Dermis blood vessel endothelial cell (primary cell): Measurements from ENCODE around the gene XPNPEP1. TPM values are rescaled to one million over a fixed set of nuclear protein-coding genes. Genes with fewer than 3 reads are reported as not detected.
A peak's percentile ranks its signal among the peaks of the same experiment; 100 is the strongest.

Experiments used
- DNase-seq: peaks from one replicate; pipeline ENCODE4 v3.0.0; 2010
- total RNA-seq: library from RNA; depleted of rRNA; stranded (reverse); fragments of >200 nt; gene quantifications from 2 replicates; pipeline ENCODE4 v1.2.3, GENCODE V29; 2014

The XPNPEP1 gene
- 180 and 256 TPM in 2 replicates for total RNA-seq

DNA sequence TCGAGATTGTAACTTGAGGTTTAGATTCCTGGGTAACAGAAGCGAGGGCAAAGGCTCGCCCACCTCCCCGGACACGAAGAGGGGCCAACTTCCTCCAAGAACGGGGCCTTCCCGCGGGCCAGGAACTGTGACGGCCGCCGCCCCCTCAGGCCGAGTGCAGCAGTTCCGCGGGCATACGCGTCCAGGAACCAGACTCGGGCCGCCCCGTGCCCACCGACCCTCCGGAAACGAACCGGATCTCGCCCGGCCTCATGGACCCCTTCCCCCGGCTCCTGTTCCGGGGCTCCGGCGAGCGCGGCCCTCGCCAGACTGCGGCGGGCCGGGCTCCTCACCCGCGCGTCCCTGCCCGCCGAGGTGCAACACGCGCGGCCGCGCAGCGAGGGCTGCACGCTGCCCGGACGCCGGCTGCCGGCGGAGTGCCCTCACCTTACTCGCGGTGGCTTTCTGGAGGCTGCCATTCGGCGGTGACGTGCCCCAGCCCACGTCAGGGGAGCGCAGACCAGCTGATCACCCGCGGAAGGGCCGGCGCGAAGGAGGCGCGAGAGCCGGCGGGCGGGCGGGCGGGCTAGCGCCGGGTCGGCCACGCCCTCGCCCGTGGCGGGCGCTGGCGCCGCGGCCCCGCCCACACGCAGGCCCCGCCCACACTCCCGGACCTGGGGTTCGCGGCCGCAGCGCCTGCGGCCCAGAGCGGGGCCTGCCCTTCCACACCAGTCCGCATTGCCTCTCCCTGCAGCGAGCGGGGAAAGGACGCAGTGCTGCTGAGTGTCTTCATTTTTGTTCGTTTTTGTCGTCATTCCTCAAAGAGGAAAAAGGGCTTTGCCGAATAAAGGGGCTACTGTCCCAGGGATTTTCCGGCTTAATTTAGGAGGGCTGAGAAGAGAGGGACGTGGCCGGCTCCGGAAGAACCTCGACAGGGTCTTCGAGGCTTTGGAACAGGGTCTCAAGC lies at the start of gene XPNPEP1:
TSS of gene XPNPEP1 (minus strand) at position 536 of the 946 bp plus-strand sequence. CDS start at position 458, 78 bp downstream.
- DNase-seq, result peak; percentile 91

DNA sequence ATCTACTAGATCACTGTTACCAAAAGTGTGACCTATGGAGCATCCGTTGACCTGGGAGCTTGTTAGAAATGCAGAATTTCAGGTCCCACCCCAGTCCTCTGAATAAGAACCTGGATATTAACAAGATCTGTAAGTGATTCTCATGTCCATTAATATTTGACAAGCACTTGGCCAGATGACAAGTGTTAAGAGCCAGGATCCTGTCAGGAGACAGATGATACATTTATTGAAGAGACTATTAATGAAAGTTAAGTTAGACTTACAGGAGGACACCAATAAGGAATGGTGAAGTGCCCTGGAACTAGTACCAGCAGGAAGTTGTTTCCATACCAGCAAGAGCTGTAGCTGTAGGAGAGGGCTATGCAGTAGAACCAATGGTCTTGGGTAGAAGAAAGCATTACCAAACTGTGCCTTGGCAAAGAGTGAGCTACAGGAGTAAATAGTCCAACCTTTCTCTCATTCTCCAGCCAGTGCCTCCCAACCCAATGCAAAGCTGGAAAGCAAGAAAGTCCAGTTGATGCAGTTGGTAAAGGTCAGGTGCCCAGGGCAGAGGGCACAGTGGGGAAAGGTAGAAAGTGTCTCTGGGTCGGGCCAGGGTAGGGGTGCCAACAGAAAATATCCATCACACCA lies 49.2 kb upstream of the XPNPEP1 start:
- DNase-seq, result no peak

DNA sequence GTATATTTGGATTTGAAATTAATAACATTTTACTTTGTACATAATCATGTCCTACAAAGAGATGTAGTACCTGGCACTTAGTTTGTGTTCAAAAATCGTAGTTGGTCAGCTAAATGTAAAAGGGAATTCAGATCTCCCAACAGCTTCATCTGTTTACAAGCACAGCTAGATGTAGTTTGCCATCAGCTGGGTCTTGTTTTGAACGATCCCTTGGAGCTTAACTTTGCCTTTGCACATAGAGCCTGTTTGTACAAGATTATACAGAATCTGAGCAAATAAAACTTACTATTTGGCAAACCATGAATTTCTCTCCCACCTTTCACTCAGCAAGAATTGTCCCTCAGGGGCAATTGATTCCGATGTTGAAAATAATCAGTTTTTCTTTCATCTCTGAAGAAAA lies 48.3 kb upstream of the XPNPEP1 start:
- no peak for DNase-seq

DNA sequence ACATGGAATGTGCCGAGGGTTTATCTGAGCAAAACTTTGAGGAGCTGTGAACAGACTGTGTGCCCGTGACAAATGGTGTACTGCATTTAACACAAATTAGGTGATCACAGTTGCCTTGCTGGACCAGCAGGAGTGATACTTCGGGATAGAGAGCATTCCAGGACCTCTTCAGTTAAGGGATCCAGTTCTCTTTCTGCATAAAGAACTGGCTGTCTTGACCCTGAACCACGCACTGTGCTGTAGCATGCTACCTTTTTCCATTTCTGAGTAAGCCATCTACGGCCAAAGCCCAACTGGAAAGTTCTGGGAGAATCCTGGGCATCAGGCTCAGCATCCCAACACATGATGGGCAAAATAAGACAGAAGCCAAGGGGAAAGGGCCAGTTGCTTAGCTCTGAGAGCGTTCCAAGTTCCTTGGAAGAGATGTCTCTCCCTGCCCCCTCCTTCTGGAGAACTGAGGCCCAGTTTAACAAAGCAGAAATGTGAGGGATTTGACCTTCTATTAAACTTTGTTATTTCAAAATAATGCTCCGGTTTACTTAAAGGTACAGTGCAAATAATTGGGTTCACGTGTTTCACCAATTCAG lies 46.5 kb upstream of the XPNPEP1 start:
- no peak for DNase-seq

DNA sequence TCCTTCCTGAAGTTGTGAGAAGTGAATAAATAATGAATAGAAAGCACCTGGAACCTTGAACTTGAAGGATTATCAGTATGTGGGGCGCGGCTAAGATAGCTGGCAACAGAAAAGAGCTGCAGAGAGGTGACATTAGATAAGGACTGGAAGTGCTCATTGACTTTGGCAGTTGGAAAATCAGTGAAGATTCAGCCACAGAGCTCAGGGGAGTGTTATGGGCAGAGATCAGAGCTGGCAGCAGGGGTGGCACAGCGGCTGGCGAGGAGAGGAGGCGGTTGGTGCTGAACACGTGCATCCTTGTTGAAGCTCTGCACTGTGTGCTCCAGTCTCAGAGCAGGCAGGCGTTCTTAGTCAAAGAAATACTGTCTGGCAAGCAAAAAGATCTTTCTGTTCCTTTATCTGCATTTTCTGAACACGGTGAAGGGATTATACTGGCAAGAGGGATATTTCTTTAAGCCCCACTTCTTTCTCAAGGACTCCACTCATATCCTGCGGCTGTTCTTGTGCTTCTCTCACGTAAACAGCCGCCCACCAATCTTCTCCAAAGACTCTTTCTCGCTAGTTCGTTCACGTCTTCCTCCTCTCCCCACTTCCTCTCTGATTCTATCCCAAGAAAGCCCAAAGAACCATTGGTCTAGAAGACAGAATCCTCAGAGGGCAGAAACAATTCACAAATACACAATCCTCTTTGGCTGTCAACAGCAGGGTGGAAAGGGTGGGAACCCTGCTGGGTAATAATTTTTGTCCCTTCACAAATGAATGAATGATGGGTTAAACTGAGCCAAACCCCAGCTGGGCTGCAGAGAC lies 45.8 kb upstream of the XPNPEP1 start:
- DNase-seq, result no peak

DNA sequence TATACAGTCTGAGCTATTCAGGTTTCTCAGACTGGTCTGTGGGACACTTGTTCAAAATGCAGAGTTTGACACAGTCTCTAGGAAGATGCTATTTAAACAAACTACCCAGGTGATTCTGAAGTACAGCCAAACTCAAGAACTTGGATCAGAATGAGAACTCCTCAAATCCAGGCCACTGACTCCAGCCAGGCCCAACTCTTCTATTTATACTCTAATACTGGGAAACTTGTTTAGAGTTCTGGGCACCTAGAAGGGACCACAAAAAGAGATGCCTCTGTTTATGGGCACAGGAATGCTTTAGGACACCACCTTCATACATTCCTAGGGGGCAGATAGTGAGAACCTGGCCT lies 44.4 kb upstream of the XPNPEP1 start:
- DNase-seq, result no peak

GRCh38 chr10:109966961-109967738 lies 43.8 kb upstream of the XPNPEP1 start:
- DNase-seq, result peak; percentile 70

GRCh38 chr10:109964318-109964717 lies 41.0 kb upstream of the XPNPEP1 start:
- DNase-seq, result no peak

DNA sequence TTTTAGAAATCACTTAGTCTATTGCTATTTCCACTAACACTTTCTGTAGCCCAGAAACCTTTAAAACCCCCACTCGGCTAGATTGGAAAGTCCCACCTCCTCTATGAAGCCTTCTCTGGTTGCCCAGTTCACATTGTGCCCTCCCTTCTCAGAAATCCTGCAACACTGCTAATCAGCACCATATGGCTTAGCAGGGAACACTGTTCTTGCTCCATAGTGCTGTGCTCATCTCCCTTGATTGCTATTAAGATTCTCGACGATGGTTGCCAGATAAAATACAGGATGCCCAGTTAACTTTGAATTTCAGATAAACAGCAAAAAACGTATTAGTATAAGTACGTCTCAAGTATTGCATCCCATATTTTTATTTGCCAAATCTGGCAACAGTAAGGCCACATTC lies 40.1 kb upstream of the XPNPEP1 start:
- no peak for DNase-seq

DNA sequence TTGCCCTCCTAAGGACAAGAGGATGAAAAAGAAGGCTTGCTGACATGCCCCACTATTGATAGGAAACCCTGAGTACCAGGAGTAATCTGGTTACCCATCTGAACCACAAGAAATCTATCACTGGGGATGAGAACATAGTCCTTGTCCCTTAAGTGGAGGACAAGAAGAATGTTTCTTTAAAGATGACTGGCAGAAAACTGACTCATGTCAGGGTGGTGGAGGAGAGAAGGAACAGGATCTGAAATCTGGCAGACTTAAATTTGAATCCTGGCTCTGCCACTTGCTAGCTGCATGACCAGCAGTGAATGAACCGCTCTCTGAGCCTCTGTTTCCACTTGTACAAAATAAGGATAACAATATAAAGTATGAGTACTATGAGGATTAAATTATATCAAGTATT lies 38.9 kb upstream of the XPNPEP1 start:
- DNase-seq, result no peak

DNA sequence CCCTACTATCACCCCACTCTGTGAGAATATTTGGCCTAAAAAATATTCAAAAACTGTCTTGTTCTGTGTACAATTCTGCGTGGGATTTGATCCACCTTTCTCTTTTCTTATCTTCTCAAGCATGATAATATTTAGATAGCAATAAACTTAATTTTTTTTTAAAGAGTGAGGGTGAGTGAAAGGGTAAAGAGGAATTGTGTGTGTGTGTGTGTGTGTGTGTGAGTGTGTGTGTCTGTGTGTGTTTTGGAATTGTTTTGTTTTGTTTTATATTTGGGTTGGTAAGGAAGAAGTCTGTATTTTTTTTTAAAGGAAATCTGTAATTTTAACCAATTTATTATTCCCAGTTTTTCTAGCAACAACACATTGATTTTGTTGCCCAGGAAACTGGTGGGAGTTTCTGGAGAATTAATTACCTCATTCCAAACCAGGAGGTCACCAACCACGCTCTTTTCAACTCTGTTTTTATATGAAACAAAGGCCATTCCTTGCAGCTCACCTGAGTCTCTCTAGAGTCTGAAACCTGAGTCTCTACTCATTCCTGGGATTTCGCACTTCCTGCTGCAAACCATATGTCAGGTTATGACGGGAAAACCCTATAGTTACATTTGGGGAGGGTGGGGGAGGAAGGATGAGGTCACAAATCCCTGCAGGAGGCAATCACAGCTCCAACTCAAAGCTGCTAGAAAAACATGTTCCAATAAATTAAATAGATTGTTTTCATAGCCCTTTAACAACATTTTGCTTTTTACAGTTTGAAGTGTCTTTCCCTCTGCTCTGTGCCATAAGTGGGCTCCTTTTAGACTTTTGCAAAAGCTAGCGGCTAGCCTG lies 38.1 kb upstream of the XPNPEP1 start:
- DNase-seq, result peak; percentile 60

DNA sequence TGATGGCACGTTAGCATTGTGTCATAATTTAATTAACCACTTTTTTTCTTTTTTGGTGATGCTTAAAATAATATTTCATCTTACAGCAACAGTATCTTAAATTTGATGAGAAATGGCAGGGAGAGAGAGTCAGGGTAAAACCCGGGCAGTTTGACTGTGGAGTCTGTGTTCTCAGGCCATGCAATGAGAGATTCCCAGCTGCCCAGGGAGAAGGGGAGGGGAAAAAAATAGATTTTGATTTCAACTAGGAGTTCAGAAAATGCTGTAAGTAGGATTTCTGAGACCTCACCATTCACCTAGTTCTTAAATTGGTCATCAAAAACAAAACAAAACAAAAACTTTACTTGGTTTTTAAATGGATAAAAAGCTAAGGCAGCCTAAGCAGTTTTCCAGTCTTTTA lies 37.4 kb upstream of the XPNPEP1 start:
- DNase-seq, result no peak

DNA sequence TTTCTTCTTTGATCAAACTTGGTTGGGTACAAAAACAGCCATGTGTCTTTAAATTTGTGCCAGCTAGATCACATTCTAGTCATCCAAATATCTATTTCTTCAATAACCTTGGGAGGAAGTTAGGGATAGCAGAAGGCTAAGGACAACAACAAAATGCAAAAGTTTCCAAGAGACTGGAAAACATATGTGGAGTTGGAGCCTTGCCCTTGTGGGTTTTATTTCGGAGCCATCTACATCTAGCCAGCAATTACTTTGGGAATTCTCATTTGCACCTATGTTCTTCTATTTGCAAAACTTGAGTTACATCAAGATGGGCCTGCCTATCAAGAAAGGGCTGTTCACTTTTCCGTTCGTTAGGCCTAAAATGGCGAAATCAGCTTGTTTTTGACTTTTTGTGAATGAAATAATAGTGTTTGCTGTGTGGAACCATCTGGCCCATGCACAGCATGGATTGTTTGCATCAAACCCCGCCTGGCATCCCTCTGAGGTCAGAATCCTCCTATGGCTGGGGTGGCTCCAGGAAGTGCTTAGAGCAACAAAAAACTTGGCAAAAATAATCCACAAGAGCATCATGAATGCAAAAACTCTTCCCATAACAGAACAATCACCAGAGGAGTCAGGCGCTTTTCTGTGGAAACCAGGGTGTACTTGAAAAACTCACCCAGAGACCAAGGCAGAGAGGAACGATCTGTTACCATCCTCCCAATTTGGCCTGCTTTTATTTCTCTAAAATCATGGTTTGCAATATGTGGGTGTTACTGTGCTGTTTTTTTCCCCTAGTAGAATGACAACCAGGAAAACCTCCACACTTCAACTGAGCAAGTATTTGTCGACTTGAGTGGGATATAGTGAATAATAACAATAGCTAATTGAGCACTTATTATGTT lies 36.2 kb upstream of the XPNPEP1 start:
- DNase-seq, result no peak

DNA sequence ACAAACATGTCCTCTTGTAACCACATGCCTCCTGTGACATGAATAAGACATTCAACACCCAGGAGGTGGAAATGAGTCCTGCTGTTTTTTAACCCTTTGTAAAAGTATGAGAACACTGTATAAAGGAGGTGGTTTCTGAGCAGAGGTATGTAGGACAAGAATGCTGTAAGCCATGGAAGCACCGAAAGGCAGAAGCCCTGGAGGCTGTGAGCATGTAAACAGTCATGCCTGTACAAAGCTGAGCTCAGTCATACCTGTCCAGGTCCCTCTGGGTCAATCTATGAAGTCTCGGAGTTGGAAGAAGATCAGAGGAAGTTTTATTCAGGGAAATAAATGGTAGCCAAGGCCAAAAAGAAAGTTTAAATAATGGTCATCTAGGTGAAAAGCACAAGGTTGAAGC lies 34.7 kb upstream of the XPNPEP1 start:
- DNase-seq, result no peak

DNA sequence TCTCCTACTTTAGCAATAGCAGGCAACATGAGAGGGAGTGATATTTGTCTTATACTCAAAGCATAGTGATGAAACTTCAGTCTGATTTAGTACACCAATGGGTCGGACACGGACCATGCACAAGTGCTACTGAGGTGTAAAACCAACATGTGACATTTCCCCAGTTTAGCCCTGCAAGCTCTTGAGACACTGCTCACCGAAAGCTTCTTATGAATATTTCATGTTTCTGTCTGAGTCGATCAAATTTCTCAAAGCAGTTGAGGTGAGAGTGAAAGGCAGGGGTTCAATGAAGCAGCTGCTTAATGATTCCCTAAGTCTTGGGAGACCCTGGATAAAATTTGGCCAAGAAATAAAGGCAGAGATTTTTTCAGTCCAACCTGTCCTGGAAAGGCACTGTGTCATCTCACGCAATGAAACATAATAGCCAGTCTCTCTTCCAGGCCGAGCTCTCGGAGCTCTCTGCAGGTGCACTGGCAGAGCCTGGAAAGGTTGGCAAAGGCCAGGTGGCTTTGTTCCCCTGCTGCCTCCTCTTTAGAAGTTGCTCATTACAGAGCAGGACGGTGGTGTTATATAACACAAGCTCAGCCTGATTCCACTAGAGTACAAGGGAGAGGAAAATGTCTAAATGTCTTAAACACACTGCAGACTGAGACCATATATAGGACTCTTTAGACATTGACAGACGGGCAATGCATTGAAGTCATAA lies 33.9 kb upstream of the XPNPEP1 start:
- no peak for DNase-seq

DNA sequence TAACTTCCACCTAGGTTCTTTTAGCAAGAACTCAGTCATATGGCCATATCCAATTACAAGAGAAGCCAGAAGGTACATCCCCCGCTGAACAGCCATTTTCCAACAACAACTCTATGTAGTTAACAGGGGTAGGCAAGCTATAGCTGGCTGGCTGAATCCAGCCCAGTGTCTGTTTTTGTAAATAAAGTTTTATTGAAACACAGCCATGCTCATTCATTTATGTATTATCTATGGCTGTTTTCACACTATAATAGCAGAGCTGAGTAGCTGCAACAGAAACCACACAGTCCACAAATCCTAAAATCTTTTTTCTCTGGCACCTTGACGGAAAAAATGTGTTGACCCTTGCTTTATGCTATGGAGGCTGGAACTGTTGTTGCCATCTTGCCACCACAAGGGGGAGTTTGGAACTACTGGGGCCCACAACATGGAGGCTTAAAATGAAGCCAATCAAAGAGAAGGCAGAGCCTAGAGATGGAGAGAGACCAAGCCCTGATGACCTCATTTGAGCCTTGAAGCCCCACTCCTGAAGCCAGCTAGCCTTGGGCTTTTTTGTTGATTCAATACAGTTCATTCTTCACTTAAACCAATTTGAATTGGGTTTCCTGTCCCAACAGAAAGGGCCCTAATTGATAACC lies 33.3 kb upstream of the XPNPEP1 start:
- peak; percentile 64 for DNase-seq

DNA sequence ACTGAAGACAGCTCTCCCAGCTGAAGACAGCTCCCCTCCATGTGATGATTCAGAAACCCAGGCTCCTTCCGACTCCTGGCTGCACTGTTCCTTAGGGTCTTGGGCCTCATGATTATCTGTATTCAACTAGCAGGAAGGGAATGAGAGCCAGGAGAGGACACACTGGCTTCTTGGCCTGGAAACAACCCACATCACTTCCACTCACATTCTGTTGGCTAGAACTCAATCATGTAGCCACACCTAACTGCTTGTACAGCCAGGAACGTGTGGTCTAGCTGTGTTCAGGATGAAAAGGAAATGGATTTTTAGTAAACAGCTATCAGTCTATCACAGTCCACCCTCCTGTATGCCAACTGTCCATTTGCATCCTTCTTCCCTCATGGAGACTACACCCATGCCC lies 30.5 kb upstream of the XPNPEP1 start:
- peak; percentile 33 for DNase-seq

GRCh38 chr10:109952526-109952925 lies 29.2 kb upstream of the XPNPEP1 start:
- no peak for DNase-seq
